Endodermal cell (in vitro differentiated cells): ENCODE results near the gene FRMPD4. TPM values are rescaled to one million over a fixed set of nuclear protein-coding genes. Genes with fewer than 3 reads are reported as not detected.

Experiments
- DNase-seq: peaks from one replicate; pipeline ENCODE4 v3.0.0-alpha.2; 2017
- H3K27ac ChIP-seq: 2 replicates; pipeline ENCODE4 v1.5.1; 2013; ENCODE audit warnings: mild to moderate bottlenecking, low read depth, low read length, moderate library complexity
- H3K27me3 ChIP-seq: 2 replicates; pipeline ENCODE4 v1.6.1; 2013; ENCODE audit warnings: mild to moderate bottlenecking, low read length, moderate library complexity; ENCODE audit not compliant: insufficient read depth, control insufficient read depth, poor library complexity, severe bottlenecking
- H3K36me3 ChIP-seq: 2 replicates; pipeline ENCODE4 v1.7.0; 2013; ENCODE audit warnings: mild to moderate bottlenecking, low read length, moderate library complexity; ENCODE audit not compliant: control insufficient read depth, insufficient read depth
- H3K4me1 ChIP-seq: one replicate; pipeline ENCODE4 v1.7.0; 2013; ENCODE audit warnings: low read length; ENCODE audit not compliant: control insufficient read depth, insufficient read depth
- H3K4me3 ChIP-seq: 2 replicates; pipeline ENCODE4 v1.5.1; 2013; ENCODE audit warnings: mild to moderate bottlenecking, low read length, moderate library complexity
- H3K9ac ChIP-seq: 2 replicates; pipeline ENCODE4 v1.6.1; 2013; ENCODE audit warnings: mild to moderate bottlenecking, low read length, moderate library complexity; ENCODE audit not compliant: poor library complexity, severe bottlenecking; ENCODE audit errors: extremely low read depth
- H3K9me3 ChIP-seq: 2 replicates; pipeline ENCODE4 v1.6.1; 2013; ENCODE audit warnings: mild to moderate bottlenecking, low read length, moderate library complexity; ENCODE audit not compliant: control insufficient read depth
- H3K27ac Mint-ChIP-seq: 2 replicates; pipeline ENCODE4 v1.8.0; 2020; ENCODE audit warnings: mixed read lengths
- H3K27me3 Mint-ChIP-seq: 2 replicates; pipeline ENCODE4 v1.8.0; 2021; ENCODE audit warnings: mild to moderate bottlenecking, mixed read lengths; ENCODE audit not compliant: insufficient read depth
- H3K36me3 Mint-ChIP-seq: 2 replicates; pipeline ENCODE4 v1.8.0; 2020; ENCODE audit warnings: low read depth, mixed read lengths
- H3K4me1 Mint-ChIP-seq: 2 replicates; pipeline ENCODE4 v1.8.0; 2020; ENCODE audit warnings: mixed read lengths
- H3K4me3 Mint-ChIP-seq: 2 replicates; pipeline ENCODE4 v1.8.0; 2020; ENCODE audit warnings: mild to moderate bottlenecking, moderate library complexity, mixed read lengths
- H3K9me3 Mint-ChIP-seq: 2 replicates; pipeline ENCODE4 v1.8.0; 2020; ENCODE audit warnings: mild to moderate bottlenecking, mixed read lengths
- WGBS, 2 experiments: methylation state at CpG; one replicate each; pipeline versions ENCODE4 v1.1.5 to v1.1.7; 2013; ENCODE audit warnings: missing lambda C conversion rate in 2 of 2, mixed read lengths in 1 of 2; ENCODE audit not compliant: insufficient coverage in 1 of 2, insufficient read length in 1 of 2; 5-methylcytosine and 5-hydroxymethylcytosine counted together
- total RNA-seq, 2 donors: library from RNA; stranded (reverse); fragmentation: NEBNext Ultra II Directional in 1 of 2; extraction: Animal tissue kit (Norgen Biotek cat#: 25700) in 1 of 2; gene quantifications; 2 replicates in 1 of 2; 3 replicates in 1 of 2; pipeline ENCODE4 v1.2.1, GENCODE V29; 2021
- TF ChIP-seq, protein P1 (sequence below): fragments of 200-600 bp; sonication (generic); conservative IDR thresholded peaks from 2 replicates; pipeline ENCODE4 v1.5.0; 2021; ENCODE audit warnings: antibody characterized with exemption, mild to moderate bottlenecking

The FRMPD4 gene
- total RNA-seq, 2 donors from 2014 or later, result 0.09 to 0.81 TPM

DNA sequence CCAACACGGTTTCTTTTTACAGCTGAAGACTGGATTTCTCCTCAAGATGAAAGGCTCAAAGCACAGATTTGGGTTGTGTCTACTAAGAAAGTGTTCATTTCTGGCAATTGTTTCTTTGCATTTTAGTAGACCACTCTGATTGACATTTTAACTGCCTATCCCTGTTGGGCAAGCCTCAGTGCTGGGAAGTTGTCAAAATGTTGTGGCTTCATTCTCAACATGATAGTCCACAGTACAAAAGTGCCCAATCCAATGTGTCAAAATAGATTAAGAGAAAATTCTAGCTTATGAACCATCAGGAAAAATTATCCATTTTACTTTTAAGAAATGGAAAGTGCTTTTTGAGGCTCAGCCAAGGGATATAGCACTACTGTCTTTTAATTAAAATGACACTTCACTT, 329.0 kb downstream of the FRMPD4 start:
- no peak overlapping the region for H3K27ac ChIP-seq
- H3K4me1 ChIP-seq, result no peaks in the 10 kb centered on the region
- Mint-ChIP-seq H3K36me3 (no peaks in the 10 kb centered on the region), H3K4me3 (no peak overlapping the region), H3K27me3 (no peaks in the 10 kb centered on the region), H3K4me1 (peaks cover 4% of the 10 kb centered on the region), H3K27ac (no peak overlapping the region), H3K9me3 (peaks cover 5% of the 10 kb centered on the region)
- no peaks in the 10 kb centered on the region for H3K36me3 ChIP-seq
- TF ChIP-seq, protein P1, sequence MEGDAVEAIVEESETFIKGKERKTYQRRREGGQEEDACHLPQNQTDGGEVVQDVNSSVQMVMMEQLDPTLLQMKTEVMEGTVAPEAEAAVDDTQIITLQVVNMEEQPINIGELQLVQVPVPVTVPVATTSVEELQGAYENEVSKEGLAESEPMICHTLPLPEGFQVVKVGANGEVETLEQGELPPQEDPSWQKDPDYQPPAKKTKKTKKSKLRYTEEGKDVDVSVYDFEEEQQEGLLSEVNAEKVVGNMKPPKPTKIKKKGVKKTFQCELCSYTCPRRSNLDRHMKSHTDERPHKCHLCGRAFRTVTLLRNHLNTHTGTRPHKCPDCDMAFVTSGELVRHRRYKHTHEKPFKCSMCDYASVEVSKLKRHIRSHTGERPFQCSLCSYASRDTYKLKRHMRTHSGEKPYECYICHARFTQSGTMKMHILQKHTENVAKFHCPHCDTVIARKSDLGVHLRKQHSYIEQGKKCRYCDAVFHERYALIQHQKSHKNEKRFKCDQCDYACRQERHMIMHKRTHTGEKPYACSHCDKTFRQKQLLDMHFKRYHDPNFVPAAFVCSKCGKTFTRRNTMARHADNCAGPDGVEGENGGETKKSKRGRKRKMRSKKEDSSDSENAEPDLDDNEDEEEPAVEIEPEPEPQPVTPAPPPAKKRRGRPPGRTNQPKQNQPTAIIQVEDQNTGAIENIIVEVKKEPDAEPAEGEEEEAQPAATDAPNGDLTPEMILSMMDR, result no peak
- no peak for DNase-seq
- WGBS, 2 experiments, result 92% methylated on average over 1 of the region's 1 CpG; no CpG with 5 or more reads in 1 of the 2 experiments
- H3K9ac ChIP-seq, result no peak overlapping the region
- no peaks in the 10 kb centered on the region for H3K27me3 ChIP-seq
- no peaks in the 10 kb centered on the region for H3K9me3 ChIP-seq
- no peak overlapping the region for H3K4me3 ChIP-seq

DNA sequence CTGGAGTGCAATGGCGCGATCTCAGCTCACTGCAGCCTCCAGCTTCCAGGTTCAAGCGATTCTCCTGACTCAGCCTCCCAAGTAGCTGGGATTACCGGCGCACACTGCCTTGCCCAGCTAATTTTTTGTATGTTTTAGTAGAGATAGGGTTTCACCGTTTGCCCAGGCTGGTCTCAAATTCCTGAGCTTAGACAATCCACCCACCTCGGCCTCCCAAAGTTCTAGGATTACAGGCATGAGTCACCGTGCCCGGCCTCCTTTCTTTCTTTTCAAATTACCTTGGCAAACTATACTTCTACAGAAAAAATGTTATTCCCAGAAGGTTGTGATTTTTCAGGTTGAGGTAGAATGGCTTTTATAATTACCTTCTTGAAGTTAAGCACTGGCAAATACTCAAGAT, 331.0 kb downstream of the FRMPD4 start:
- no peak overlapping the region for H3K9ac ChIP-seq
- H3K36me3 ChIP-seq, result no peaks in the 10 kb centered on the region
- Mint-ChIP-seq H3K4me3 (no peak overlapping the region), H3K4me1 (peaks cover 4% of the 10 kb centered on the region), H3K27me3 (no peaks in the 10 kb centered on the region), H3K9me3 (peaks cover 8% of the 10 kb centered on the region), H3K36me3 (no peaks in the 10 kb centered on the region), H3K27ac (no peak overlapping the region)
- H3K4me3 ChIP-seq, result no peak overlapping the region
- TF ChIP-seq, protein P1, result no peak
- H3K9me3 ChIP-seq, result no peaks in the 10 kb centered on the region
- WGBS, 2 experiments, result 93% methylated on average over 6 of the region's 9 CpGs; no CpG with 5 or more reads in 1 of the 2 experiments
- no peak for DNase-seq
- H3K27ac ChIP-seq, result no peak overlapping the region
- no peaks in the 10 kb centered on the region for H3K27me3 ChIP-seq
- no peaks in the 10 kb centered on the region for H3K4me1 ChIP-seq

DNA sequence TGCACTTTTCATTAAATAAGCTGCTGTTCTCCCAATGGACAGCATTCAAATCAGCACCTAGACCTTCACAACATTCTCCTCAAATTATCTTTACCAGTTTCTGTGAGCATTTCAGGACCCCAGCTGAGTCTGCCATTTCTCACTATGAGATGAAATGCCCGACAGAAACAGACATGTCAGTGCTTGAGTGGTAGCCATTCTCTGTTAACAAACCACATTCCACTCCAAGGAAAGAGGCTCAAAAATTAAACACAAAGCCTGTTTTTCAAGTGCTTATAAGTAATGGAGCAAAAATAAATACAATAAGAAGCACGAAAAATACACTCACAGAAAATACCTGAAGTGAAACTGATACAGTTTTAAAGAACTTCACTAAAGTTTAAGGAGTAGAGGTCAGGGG, 332.8 kb downstream of the FRMPD4 start:
- Histone ChIP-seq H3K36me3 (no peaks in the 10 kb centered on the region), H3K27me3 (no peaks in the 10 kb centered on the region), H3K9me3 (no peaks in the 10 kb centered on the region), H3K4me1 (no peaks in the 10 kb centered on the region), H3K4me3 (no peak overlapping the region), H3K9ac (no peak overlapping the region), H3K27ac (no peak overlapping the region)
- no peaks in the 10 kb centered on the region for H3K27me3 Mint-ChIP-seq
- H3K9me3 Mint-ChIP-seq, result peaks cover 10% of the 10 kb centered on the region
- H3K4me3 Mint-ChIP-seq, result no peak overlapping the region
- TF ChIP-seq, protein P1, result no peak
- no peak overlapping the region for H3K27ac Mint-ChIP-seq
- no peaks in the 10 kb centered on the region for H3K36me3 Mint-ChIP-seq
- H3K4me1 Mint-ChIP-seq, result peaks cover 4% of the 10 kb centered on the region
- DNase-seq, result no peak
- WGBS, 2 experiments, result 86% methylated on average over 1 of the region's 2 CpGs; no CpG with 5 or more reads in 1 of the 2 experiments
